A673 (cell line): ENCODE measurements around the gene TNKS1BP1. TPM values are rescaled to one million over a fixed set of nuclear protein-coding genes. Genes with fewer than 3 reads are reported as not detected.

Experiments
- BruUV-seq: library from RNA; stranded (reverse); fragments of 400-500 nt; replicated peaks from 2 replicates; lab custom pipeline; 2021; lab: Mats Ljungman, UMichigan
- CTCF ChIA-PET: fragments of 300-600 bp; sonication (Branson Sonifier 250); formaldehyde crosslinking; loops from one replicate; lab custom pipeline; 2022; ENCODE audit warnings: antibody characterized with exemption; lab: Charles Lee
- POLR2A ChIA-PET: fragments of 300-600 bp; sonication (Branson Sonifier 250); formaldehyde crosslinking; loops from one replicate; lab custom pipeline; 2022; ENCODE audit warnings: antibody characterized with exemption; ENCODE audit not compliant: low non-redundant PET; lab: Charles Lee
- DNase-seq: peaks from one replicate; pipeline ENCODE4 v3.0.0-alpha.2; 2015; ENCODE audit warnings: low spot score
- H3K27ac ChIP-seq: fragments of 200-600 bp; sonication (generic); 2 replicates; pipeline ENCODE4 v1.5.1; 2016; ENCODE audit warnings: mixed run types, low read depth, mild to moderate bottlenecking, mixed read lengths, antibody characterized with exemption, low read length; ENCODE audit not compliant: poor library complexity, severe bottlenecking
- H3K27me3 ChIP-seq: fragments of 200-600 bp; sonication (generic); replicated peaks from 2 replicates; pipeline ENCODE4 v1.6.1; 2017; ENCODE audit warnings: mixed run types, low read depth, mild to moderate bottlenecking, mixed read lengths, antibody characterized with exemption, low read length; ENCODE audit not compliant: insufficient read depth, poor library complexity
- H3K36me3 ChIP-seq: fragments of 200-600 bp; sonication (generic); 2 replicates; pipeline ENCODE4 v1.6.1; 2016; ENCODE audit warnings: mixed run types, mild to moderate bottlenecking, mixed read lengths, antibody characterized with exemption, low read length; ENCODE audit not compliant: insufficient read depth, poor library complexity, severe bottlenecking
- H3K4me1 ChIP-seq: fragments of 200-600 bp; sonication (generic); 2 replicates; pipeline ENCODE4 v1.6.1; 2017; ENCODE audit warnings: mixed run types, mild to moderate bottlenecking, mixed read lengths, antibody characterized with exemption, low read length; ENCODE audit not compliant: insufficient read depth, poor library complexity, severe bottlenecking
- H3K4me3 ChIP-seq: fragments of 200-600 bp; sonication (generic); 2 replicates; pipeline ENCODE4 v1.5.1; 2016; ENCODE audit warnings: low read depth, mixed run types, mild to moderate bottlenecking, mixed read lengths, low read length; ENCODE audit not compliant: poor library complexity, severe bottlenecking
- H3K9me3 ChIP-seq: fragments of 200-600 bp; sonication (generic); 2 replicates; pipeline ENCODE4 v1.6.1; 2016; ENCODE audit warnings: mixed run types, low read depth, mild to moderate bottlenecking, mixed read lengths, antibody characterized with exemption, low read length; ENCODE audit not compliant: poor library complexity, severe bottlenecking
- CTCF ChIP-seq: fragments of 300-800, 200-600 bp; sonication (generic); conservative IDR thresholded peaks from 2 replicates; pipeline ENCODE4 v1.5.1; 2017; ENCODE audit warnings: low read depth, mild to moderate bottlenecking, antibody characterized with exemption, low read length, moderate library complexity, mixed read lengths
- EZH2 ChIP-seq: fragments of 200-600 bp; sonication (generic); IDR thresholded peaks from 2 replicates; pipeline ENCODE4 v1.6.1; 2017; ENCODE audit warnings: borderline replicate concordance, low read depth, mild to moderate bottlenecking, mixed read lengths, antibody characterized with exemption, low read length; ENCODE audit not compliant: poor library complexity, severe bottlenecking
- intact Hi-C: fragments of 100-400 bp; cut with micrococcal nuclease; formaldehyde crosslinking; loops from one replicate; pipeline ENCODE4 v1.10.0; 2022; ENCODE audit not compliant: unreplicated experiment
- total RNA-seq: library from RNA; stranded (reverse); gene quantifications from 2 replicates; pipeline ENCODE4 v1.2.3, GENCODE V29; 2021

The TNKS1BP1 gene
- total RNA-seq, 1 experiment from 2014 or later = 80.4 TPM

- no peak for DNase-seq
- POLR2A ChIA-PET = no interaction called here
- TF ChIP-seq EZH2 (no peak), CTCF (no peak)
- H3K27ac ChIP-seq = no peak overlapping the region
- no peaks in the 10 kb centered on the region for H3K36me3 ChIP-seq
- H3K9me3 ChIP-seq = peaks cover 7% of the 10 kb centered on the region
- CTCF ChIA-PET = no interaction called here
- H3K27me3 ChIP-seq = no peaks in the 10 kb centered on the region
- BruUV-seq = no TSS peak
- no peak overlapping the region for H3K4me3 ChIP-seq
- H3K4me1 ChIP-seq = no peaks in the 10 kb centered on the region
- intact Hi-C loops = no loop called here
Measured at GRCh38 chr11:57353852-57354251, 29.1 kb upstream of the TNKS1BP1 start.

- POLR2A ChIA-PET = no interaction called here
- TF ChIP-seq EZH2 = no peak
- no peak for TF ChIP-seq CTCF
- Histone ChIP-seq H3K4me1 (no peaks in the 10 kb centered on the region), H3K4me3 (no peak overlapping the region), H3K36me3 (no peaks in the 10 kb centered on the region), H3K27me3 (no peaks in the 10 kb centered on the region), H3K9me3 (peaks cover 7% of the 10 kb centered on the region), H3K27ac (no peak overlapping the region)
- BruUV-seq = no TSS peak
- no peak for DNase-seq
- CTCF ChIA-PET = no interaction called here
- intact Hi-C loops = no loop called here
Measured at GRCh38 chr11:57353446-57353845, 28.7 kb upstream of the TNKS1BP1 start.

- TF ChIP-seq CTCF (no peak), EZH2 (no peak)
- intact Hi-C loops = no loop called here
- ChIA-PET CTCF (no interaction called here), POLR2A (no interaction called here)
- Histone ChIP-seq H3K4me1 (no peaks in the 10 kb centered on the region), H3K4me3 (no peak overlapping the region), H3K36me3 (no peaks in the 10 kb centered on the region), H3K9me3 (peaks cover 7% of the 10 kb centered on the region), H3K27ac (no peak overlapping the region), H3K27me3 (no peaks in the 10 kb centered on the region)
- BruUV-seq = no TSS peak
- no peak for DNase-seq
Measured at GRCh38 chr11:57353036-57353435, 28.3 kb upstream of the TNKS1BP1 start.
